PC-3 (cell line): ENCODE data around the gene IL5RA. TPM values are rescaled to one million over a fixed set of nuclear protein-coding genes. Genes with fewer than 3 reads are reported as not detected.

Experiments
- ATAC-seq: fragments of 200-7000 bp; cut with Tn5 transposase; 2 replicates; pipeline ENCODE4 v1.9.1; 2020; ENCODE audit warnings: mild to moderate bottlenecking, moderate library complexity
- BruUV-seq: library from RNA; stranded (reverse); fragments of 400-500 nt; replicated peaks from 2 replicates; lab custom pipeline; 2021; lab: Mats Ljungman, UMichigan
- CTCF ChIA-PET: fragments of 300-600 bp; sonication (Branson Sonifier 250); formaldehyde crosslinking; loops from one replicate; lab custom pipeline; 2022; ENCODE audit warnings: antibody characterized with exemption; lab: Charles Lee
- POLR2A ChIA-PET: fragments of 300-600 bp; sonication (Branson Sonifier 250); formaldehyde crosslinking; loops from one replicate; lab custom pipeline; 2022; ENCODE audit warnings: antibody characterized with exemption; ENCODE audit not compliant: unreplicated experiment; lab: Charles Lee
- DNase-seq: peaks from one replicate; pipeline ENCODE4 v3.0.0-alpha.2; 2015
- H2AFZ ChIP-seq: fragments of 300-600 bp; sonication (generic); 2 replicates; pipeline ENCODE4 v1.6.0; 2016; ENCODE audit warnings: antibody characterized with exemption, low read length
- H3F3A ChIP-seq: fragments of 300-600 bp; sonication (generic); one replicate; pipeline ENCODE4 v1.6.0; 2017; ENCODE audit warnings: antibody characterized with exemption, low read length, control low read depth, mild to moderate bottlenecking; ENCODE audit not compliant: unreplicated experiment
- H3K27ac ChIP-seq: fragments of 300-600 bp; sonication (generic); 2 replicates; pipeline ENCODE4 v1.5.1; 2016; ENCODE audit warnings: mild to moderate bottlenecking, low read length
- H3K27me3 ChIP-seq: fragments of 300-600 bp; sonication (generic); 2 replicates; pipeline ENCODE4 v1.6.1; 2016; ENCODE audit warnings: low read length, mixed read lengths
- H3K36me3 ChIP-seq: fragments of 300-600 bp; sonication (generic); 2 replicates; pipeline ENCODE4 v1.6.1; 2016; ENCODE audit warnings: low read depth, mixed run types, low read length, mixed read lengths
- H3K4me1 ChIP-seq: fragments of 300-600 bp; sonication (generic); 2 replicates; pipeline ENCODE4 v1.5.1; 2016; ENCODE audit warnings: low read length; ENCODE audit not compliant: insufficient read depth
- H3K4me2 ChIP-seq: fragments of 300-600 bp; sonication (generic); 2 replicates; pipeline ENCODE4 v1.6.0; 2016; ENCODE audit warnings: low read length
- H3K4me3 ChIP-seq: fragments of 300-600 bp; sonication (generic); 2 replicates; pipeline ENCODE4 v1.5.1; 2016; ENCODE audit warnings: mild to moderate bottlenecking, low read length, mixed read lengths
- H3K79me2 ChIP-seq: fragments of 300-600 bp; sonication (generic); 2 replicates; pipeline ENCODE4 v1.6.1; 2017; ENCODE audit warnings: low read length, mixed read lengths
- H3K9ac ChIP-seq: fragments of 300-600 bp; sonication (generic); 2 replicates; pipeline ENCODE4 v1.6.0; 2016; ENCODE audit warnings: mild to moderate bottlenecking, low read length
- H3K9me2 ChIP-seq: fragments of 300-600 bp; sonication (generic); replicated peaks from 2 replicates; pipeline ENCODE4 v1.6.1; 2016; ENCODE audit warnings: mixed run types, low read length, mixed read lengths
- H3K9me3 ChIP-seq: fragments of 300-600 bp; sonication (generic); 2 replicates; pipeline ENCODE4 v1.6.1; 2016; ENCODE audit warnings: low read length, mixed read lengths
- H4K20me1 ChIP-seq: fragments of 300-600 bp; sonication (generic); 2 replicates; pipeline ENCODE4 v1.6.1; 2016; ENCODE audit warnings: low read length, mixed read lengths
- EZH2 ChIP-seq: fragments of 300-600 bp; sonication (generic); IDR thresholded peaks from one replicate; pipeline ENCODE4 v1.6.1; 2017; ENCODE audit warnings: antibody characterized with exemption, mild to moderate bottlenecking, low read length; ENCODE audit not compliant: unreplicated experiment
- EZH2phosphoT487 ChIP-seq: fragments of 300-600 bp; sonication (generic); IDR thresholded peaks from 2 replicates; pipeline ENCODE4 v1.6.1; 2018; ENCODE audit warnings: mild to moderate bottlenecking, antibody characterized with exemption, low read length, borderline replicate concordance
- intact Hi-C: fragments of 100-400 bp; cut with micrococcal nuclease; formaldehyde crosslinking; loops from 2 replicates; pipeline ENCODE4 v1.9.0; 2023
- total RNA-seq: library from RNA; depleted of rRNA; stranded (reverse); fragments of >200 nt; gene quantifications from 2 replicates; pipeline ENCODE4 v1.2.3, GENCODE V29; 2014
- TF ChIP-seq, protein P1 (sequence below): fragments of 300-600 bp; sonication (generic); conservative IDR thresholded peaks from 2 replicates; pipeline ENCODE4 v1.5.1; 2017; ENCODE audit warnings: antibody characterized with exemption, low read depth, mild to moderate bottlenecking, low read length

IL5RA gene
- total RNA-seq, 1 experiment from 2014 or later, result not detected

DNA sequence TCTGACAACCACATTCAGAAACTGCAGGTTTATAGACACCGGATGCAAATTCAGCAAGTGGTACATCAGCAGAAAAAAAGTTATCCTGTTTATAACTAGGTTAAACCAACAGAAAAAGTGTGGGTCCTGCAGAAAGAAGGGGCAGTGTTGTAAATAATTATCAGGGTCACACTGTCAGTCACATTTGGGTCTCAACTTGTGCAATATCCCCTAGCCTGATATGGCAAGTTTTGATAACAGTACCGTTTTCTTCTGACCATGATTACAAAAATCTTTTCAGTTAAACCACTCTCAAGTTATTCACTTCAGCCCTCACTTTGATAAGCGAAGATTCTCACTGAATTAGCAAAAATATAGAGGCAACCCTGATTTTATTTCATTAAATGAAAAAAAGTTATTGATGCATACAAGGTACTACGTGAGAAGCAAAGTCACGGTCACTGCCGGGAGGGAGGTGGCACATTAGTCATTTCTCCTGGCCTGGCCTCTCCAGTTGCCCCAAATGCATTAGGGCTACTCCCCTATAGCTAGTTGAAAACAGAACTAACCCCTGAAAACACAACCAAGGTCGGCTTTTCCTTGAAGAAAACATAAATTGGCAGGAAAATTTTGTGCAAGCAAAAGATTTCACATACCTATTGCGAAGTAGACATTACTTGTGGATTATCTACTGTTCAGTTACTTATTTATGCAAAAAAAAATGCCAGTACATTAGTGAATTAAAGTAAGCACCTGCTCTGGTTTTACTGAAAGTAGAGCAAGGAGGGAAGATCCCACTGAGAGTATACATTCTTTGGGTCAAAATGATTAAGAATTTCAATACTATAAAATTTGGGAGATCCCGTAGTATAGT lies 28.6 kb downstream of the IL5RA start:
- Histone ChIP-seq H3K79me2 (no peaks in the 10 kb centered on the region), H3K4me2 (no peak overlapping the region), H3K9me3 (no peaks in the 10 kb centered on the region), H3K9ac (no peak overlapping the region), H3K9me2 (no peaks in the 10 kb centered on the region), H3F3A (no peaks in the 10 kb centered on the region), H3K4me1 (no peaks in the 10 kb centered on the region), H2AFZ (no peak overlapping the region), H4K20me1 (no peaks in the 10 kb centered on the region), H3K4me3 (no peak overlapping the region), H3K27ac (no peak overlapping the region), H3K27me3 (peaks cover 52% of the 10 kb centered on the region), H3K36me3 (no peaks in the 10 kb centered on the region)
- TF ChIP-seq EZH2 (no peak), EZH2phosphoT487 (no peak)
- TF ChIP-seq, protein P1, sequence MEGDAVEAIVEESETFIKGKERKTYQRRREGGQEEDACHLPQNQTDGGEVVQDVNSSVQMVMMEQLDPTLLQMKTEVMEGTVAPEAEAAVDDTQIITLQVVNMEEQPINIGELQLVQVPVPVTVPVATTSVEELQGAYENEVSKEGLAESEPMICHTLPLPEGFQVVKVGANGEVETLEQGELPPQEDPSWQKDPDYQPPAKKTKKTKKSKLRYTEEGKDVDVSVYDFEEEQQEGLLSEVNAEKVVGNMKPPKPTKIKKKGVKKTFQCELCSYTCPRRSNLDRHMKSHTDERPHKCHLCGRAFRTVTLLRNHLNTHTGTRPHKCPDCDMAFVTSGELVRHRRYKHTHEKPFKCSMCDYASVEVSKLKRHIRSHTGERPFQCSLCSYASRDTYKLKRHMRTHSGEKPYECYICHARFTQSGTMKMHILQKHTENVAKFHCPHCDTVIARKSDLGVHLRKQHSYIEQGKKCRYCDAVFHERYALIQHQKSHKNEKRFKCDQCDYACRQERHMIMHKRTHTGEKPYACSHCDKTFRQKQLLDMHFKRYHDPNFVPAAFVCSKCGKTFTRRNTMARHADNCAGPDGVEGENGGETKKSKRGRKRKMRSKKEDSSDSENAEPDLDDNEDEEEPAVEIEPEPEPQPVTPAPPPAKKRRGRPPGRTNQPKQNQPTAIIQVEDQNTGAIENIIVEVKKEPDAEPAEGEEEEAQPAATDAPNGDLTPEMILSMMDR, result no peak
- ATAC-seq, result no peak
- DNase-seq, result no peak
- POLR2A ChIA-PET, result no interaction called here
- no TSS peak for BruUV-seq
- intact Hi-C loops, result no loop called here
- CTCF ChIA-PET, result no interaction called here

DNA sequence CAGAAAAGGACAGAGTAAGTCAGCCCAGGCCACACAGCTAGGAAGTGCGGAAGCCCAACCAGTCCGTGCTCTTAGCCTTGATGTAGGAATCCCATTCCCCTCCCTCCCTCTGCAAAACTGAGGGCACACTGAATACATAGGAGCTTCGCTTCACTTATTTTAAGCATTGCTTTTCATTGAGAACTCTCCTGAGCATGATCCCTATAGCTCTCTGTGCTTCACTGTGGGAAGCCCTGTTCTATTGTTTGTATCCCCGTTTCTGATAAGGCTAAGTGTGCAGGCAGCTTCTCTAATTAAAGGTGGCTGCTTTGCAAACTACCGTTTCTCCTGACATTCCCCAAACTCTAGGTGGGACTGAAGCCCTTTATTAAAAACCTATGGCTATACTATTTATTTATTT lies 29.9 kb downstream of the IL5RA start:
- H3K9ac ChIP-seq, result no peak overlapping the region
- ATAC-seq (no peak), DNase-seq (no peak)
- no peaks in the 10 kb centered on the region for H3K36me3 ChIP-seq
- ChIA-PET POLR2A (no interaction called here), CTCF (no interaction called here)
- BruUV-seq, result no TSS peak
- H4K20me1 ChIP-seq, result no peaks in the 10 kb centered on the region
- no peaks in the 10 kb centered on the region for H3F3A ChIP-seq
- no peak overlapping the region for H2AFZ ChIP-seq
- no peak overlapping the region for H3K4me3 ChIP-seq
- no peaks in the 10 kb centered on the region for H3K79me2 ChIP-seq
- H3K9me3 ChIP-seq, result no peaks in the 10 kb centered on the region
- no peak overlapping the region for H3K4me2 ChIP-seq
- no peak overlapping the region for H3K27ac ChIP-seq
- H3K4me1 ChIP-seq, result no peaks in the 10 kb centered on the region
- no peaks in the 10 kb centered on the region for H3K9me2 ChIP-seq
- H3K27me3 ChIP-seq, result peaks cover 56% of the 10 kb centered on the region
- TF ChIP-seq EZH2 (no peak), EZH2phosphoT487 (no peak)
- TF ChIP-seq, protein P1, result no peak
- intact Hi-C loops, result no loop called here
